ENCODE results near the gene NTN1. TPM values are rescaled to one million over a fixed set of nuclear protein-coding genes. Genes with fewer than 3 reads are reported as not detected.
A peak's percentile ranks its signal among the peaks of the same experiment; 100 is the strongest.

The NTN1 gene
- total RNA-seq, 4 donors from 2014 or later: 3.6 to 20.6 (median 7.2) TPM

DNA sequence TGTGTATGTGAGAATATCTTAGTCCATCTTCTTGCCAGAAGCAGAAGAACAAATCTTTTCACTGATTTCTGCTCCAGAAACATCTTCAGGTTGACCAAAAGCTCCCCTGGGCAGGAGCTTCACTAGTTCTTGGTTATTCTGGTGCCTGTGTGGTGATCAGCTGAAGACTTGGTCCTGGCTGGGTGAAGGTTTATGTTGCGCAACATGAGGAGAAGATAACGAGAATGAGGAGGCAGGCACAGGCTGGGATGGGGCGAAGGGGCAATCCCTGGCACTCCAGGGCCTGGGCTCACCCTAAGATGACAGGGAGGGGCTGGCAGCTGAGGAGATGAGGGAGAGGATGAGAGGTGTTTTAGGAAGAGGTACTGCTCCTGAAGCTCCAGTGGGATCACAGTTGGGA is 232.0 kb downstream of the NTN1 start:
- intact Hi-C loops (cut with DNase I; ENCODE audit: low total_unique reads): no loop called here
- no peak for DNase-seq
- WGBS, 2 donors (ENCODE audit: low coverage in 1 of 2): 76% methylated on average over 3 of the region's 3 CpGs; no CpG with 5 or more reads in 1 of the 2 donors

GRCh38 chr17:9254841-9255240 is 233.5 kb downstream of the NTN1 start:
- 92 to 93% methylated on average over 2 of the region's 2 CpGs for WGBS, 2 donors (ENCODE audit: low coverage in 1 of 2)

More for the DNA sequence above, 232.0 kb downstream of the NTN1 start:
- Histone ChIP-seq H3K9me3 (no peaks in the 10 kb centered on the region), H3K36me3 (no peaks in the 10 kb centered on the region), H3K4me1 (peaks cover 10 to 14% (median 11%) of the 10 kb centered on the region in 4 donors), H3K4me3 (no peak overlapping the region), H3K27ac (no peak overlapping the region), H3K27me3 (no peaks in the 10 kb centered on the region)
- in situ Hi-C loops (cut with MboI; ENCODE audit: low pct_ligation_motif_present in 1 of 4, low pct_unique_long_range_greater_than_20kb in 1 of 4, low sequenced_read_pairs in 3 of 4): no loop called here
- TF ChIP-seq POLR2AphosphoS5 (IDR thresholded peaks at IDR 0.05): no peak
- TF ChIP-seq, protein P1, sequence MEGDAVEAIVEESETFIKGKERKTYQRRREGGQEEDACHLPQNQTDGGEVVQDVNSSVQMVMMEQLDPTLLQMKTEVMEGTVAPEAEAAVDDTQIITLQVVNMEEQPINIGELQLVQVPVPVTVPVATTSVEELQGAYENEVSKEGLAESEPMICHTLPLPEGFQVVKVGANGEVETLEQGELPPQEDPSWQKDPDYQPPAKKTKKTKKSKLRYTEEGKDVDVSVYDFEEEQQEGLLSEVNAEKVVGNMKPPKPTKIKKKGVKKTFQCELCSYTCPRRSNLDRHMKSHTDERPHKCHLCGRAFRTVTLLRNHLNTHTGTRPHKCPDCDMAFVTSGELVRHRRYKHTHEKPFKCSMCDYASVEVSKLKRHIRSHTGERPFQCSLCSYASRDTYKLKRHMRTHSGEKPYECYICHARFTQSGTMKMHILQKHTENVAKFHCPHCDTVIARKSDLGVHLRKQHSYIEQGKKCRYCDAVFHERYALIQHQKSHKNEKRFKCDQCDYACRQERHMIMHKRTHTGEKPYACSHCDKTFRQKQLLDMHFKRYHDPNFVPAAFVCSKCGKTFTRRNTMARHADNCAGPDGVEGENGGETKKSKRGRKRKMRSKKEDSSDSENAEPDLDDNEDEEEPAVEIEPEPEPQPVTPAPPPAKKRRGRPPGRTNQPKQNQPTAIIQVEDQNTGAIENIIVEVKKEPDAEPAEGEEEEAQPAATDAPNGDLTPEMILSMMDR (IDR thresholded peaks at IDR 0.05): no peak
- no peak for TF ChIP-seq EP300 (IDR thresholded peaks at IDR 0.05; ENCODE audit: low read depth)
- TF ChIP-seq POLR2A (IDR thresholded peaks at IDR 0.05): no peak

GRCh38 chr17:9255833-9256232 is 234.5 kb downstream of the NTN1 start:
- TF ChIP-seq, protein P1 (IDR thresholded peaks at IDR 0.05): no peak
- TF ChIP-seq EP300 (IDR thresholded peaks at IDR 0.05; ENCODE audit: low read depth) (no peak), POLR2A (IDR thresholded peaks at IDR 0.05) (no peak), POLR2AphosphoS5 (IDR thresholded peaks at IDR 0.05) (no peak)
- intact Hi-C loops (cut with DNase I; ENCODE audit: low total_unique reads) (no loop called here), in situ Hi-C loops (cut with MboI; ENCODE audit: low pct_ligation_motif_present in 1 of 4, low pct_unique_long_range_greater_than_20kb in 1 of 4, low sequenced_read_pairs in 3 of 4) (no loop called here)
- Histone ChIP-seq H3K27ac (no peak overlapping the region), H3K9me3 (no peaks in the 10 kb centered on the region), H3K36me3 (no peaks in the 10 kb centered on the region), H3K4me1 (peaks cover 10 to 18% (median 11%) of the 10 kb centered on the region in 4 donors), H3K27me3 (no peaks in the 10 kb centered on the region), H3K4me3 (no peak overlapping the region)
- no peak for DNase-seq
- WGBS, 2 donors (ENCODE audit: low coverage in 1 of 2): 74 to 90% methylated on average over 3 to 6 of the region's 6 CpGs

More at GRCh38 chr17:9254841-9255240, 233.5 kb downstream of the NTN1 start:
- Histone ChIP-seq H3K4me3 (no peak overlapping the region), H3K36me3 (no peaks in the 10 kb centered on the region), H3K9me3 (no peaks in the 10 kb centered on the region), H3K27ac (no peak overlapping the region), H3K27me3 (no peaks in the 10 kb centered on the region), H3K4me1 (peaks cover 10 to 14% (median 11%) of the 10 kb centered on the region in 4 donors)
- intact Hi-C loops (cut with DNase I; ENCODE audit: low total_unique reads) (no loop called here), in situ Hi-C loops (cut with MboI; ENCODE audit: low pct_ligation_motif_present in 1 of 4, low pct_unique_long_range_greater_than_20kb in 1 of 4, low sequenced_read_pairs in 3 of 4) (no loop called here)
- TF ChIP-seq POLR2A (IDR thresholded peaks at IDR 0.05) (no peak), POLR2AphosphoS5 (IDR thresholded peaks at IDR 0.05) (no peak), EP300 (IDR thresholded peaks at IDR 0.05; ENCODE audit: low read depth) (no peak)
- TF ChIP-seq, protein P1 (IDR thresholded peaks at IDR 0.05): no peak
- DNase-seq: no peak

DNA sequence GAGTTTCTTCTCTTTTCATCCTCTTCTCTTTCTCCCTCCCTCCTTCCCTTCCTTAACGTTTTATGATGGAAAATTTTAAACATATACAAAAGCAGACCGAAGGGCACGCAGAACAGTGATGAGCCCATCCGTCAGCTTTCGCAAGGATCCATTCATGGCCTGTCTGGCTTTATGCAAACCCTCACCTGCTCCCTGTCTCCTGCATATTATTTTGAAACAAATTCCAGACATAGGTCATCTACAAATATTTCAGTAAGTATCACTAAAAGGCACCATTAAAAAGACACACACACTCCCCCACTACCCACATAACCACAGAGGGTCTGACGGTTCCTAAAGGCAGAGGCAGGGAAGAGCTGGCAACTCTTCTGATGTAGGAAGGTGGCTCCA is 235.0 kb downstream of the NTN1 start:
- Histone ChIP-seq H3K4me1 (peaks cover 10 to 22% (median 11%) of the 10 kb centered on the region in 4 donors), H3K27ac (no peak overlapping the region), H3K4me3 (no peak overlapping the region), H3K27me3 (no peaks in the 10 kb centered on the region), H3K9me3 (no peaks in the 10 kb centered on the region), H3K36me3 (no peaks in the 10 kb centered on the region)
- intact Hi-C loops (cut with DNase I; ENCODE audit: low total_unique reads) (no loop called here), in situ Hi-C loops (cut with MboI; ENCODE audit: low pct_ligation_motif_present in 1 of 4, low pct_unique_long_range_greater_than_20kb in 1 of 4, low sequenced_read_pairs in 3 of 4) (no loop called here)
- TF ChIP-seq, protein P1 (IDR thresholded peaks at IDR 0.05): peak in 1 of 5 experiments; percentile 13
- TF ChIP-seq EP300 (IDR thresholded peaks at IDR 0.05; ENCODE audit: low read depth): no peak
- DNase-seq: no peak
- WGBS, 2 donors (ENCODE audit: low coverage in 1 of 2): 64 to 76% methylated on average over 6 of the region's 6 CpGs
